Epithelial cell of esophagus (primary cell): ENCODE measurements around the gene CREB5.

Experiments used
- DNase-seq: peaks from one replicate; pipeline ENCODE4 v3.0.0; 2010; ENCODE audit warnings: low read depth
- H3K4me3 ChIP-seq: 2 replicates; pipeline ENCODE4 v1.5.1; 2011; ENCODE audit warnings: mild to moderate bottlenecking, low read length, control low read depth
- TF ChIP-seq, protein P1 (sequence below): IDR thresholded peaks from 2 replicates; pipeline ENCODE4 v1.5.1; 2011; ENCODE audit warnings: low read depth, mild to moderate bottlenecking, low read length, control low read depth, inconsistent platforms; ENCODE audit not compliant: insufficient read depth; ENCODE audit errors: missing control alignments

Gene CREB5

DNA sequence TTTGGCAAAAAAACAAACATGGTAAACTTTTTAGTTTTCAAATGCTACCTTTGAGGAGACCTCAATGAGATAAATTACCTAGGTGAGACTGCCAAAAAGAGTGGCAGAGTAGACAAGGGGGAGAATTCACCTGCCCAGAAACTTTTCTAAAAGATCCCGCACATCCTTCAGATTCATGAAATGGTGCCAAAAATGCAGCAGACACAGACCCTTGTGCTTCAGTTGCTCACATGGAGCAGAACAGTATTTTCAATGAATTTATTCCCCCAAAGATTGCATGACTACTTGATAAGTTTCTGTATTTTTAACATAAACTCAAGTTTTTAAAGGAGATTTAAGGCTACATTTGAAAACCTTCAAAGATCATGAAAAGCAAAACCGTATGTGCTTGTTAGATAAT, 275.9 kb downstream of the CREB5 start:
- TF ChIP-seq, protein P1, sequence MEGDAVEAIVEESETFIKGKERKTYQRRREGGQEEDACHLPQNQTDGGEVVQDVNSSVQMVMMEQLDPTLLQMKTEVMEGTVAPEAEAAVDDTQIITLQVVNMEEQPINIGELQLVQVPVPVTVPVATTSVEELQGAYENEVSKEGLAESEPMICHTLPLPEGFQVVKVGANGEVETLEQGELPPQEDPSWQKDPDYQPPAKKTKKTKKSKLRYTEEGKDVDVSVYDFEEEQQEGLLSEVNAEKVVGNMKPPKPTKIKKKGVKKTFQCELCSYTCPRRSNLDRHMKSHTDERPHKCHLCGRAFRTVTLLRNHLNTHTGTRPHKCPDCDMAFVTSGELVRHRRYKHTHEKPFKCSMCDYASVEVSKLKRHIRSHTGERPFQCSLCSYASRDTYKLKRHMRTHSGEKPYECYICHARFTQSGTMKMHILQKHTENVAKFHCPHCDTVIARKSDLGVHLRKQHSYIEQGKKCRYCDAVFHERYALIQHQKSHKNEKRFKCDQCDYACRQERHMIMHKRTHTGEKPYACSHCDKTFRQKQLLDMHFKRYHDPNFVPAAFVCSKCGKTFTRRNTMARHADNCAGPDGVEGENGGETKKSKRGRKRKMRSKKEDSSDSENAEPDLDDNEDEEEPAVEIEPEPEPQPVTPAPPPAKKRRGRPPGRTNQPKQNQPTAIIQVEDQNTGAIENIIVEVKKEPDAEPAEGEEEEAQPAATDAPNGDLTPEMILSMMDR, result no peak
- no peak overlapping the region for H3K4me3 ChIP-seq
- no peak for DNase-seq

DNA sequence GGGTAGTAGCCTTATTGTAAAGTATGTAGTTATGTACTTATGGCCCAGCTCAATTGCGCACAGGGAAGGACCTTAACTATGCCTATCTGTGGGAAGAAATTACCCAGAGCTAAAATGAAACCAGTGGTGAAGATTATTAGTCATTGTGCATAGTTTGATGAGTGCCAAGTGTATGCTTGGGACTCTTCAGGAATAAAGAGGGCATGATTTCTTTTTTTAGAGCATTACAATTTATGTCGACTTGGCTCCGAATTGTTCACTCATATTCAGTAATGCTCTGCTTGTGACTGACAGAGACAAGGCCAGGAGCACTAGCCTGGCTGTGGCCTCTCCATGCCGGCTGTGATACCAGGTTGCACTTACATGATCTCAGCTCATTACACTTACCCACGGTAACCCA, 276.3 kb downstream of the CREB5 start:
- TF ChIP-seq, protein P1, result no peak
- peak; percentile 32 for DNase-seq
- no peak overlapping the region for H3K4me3 ChIP-seq

DNA sequence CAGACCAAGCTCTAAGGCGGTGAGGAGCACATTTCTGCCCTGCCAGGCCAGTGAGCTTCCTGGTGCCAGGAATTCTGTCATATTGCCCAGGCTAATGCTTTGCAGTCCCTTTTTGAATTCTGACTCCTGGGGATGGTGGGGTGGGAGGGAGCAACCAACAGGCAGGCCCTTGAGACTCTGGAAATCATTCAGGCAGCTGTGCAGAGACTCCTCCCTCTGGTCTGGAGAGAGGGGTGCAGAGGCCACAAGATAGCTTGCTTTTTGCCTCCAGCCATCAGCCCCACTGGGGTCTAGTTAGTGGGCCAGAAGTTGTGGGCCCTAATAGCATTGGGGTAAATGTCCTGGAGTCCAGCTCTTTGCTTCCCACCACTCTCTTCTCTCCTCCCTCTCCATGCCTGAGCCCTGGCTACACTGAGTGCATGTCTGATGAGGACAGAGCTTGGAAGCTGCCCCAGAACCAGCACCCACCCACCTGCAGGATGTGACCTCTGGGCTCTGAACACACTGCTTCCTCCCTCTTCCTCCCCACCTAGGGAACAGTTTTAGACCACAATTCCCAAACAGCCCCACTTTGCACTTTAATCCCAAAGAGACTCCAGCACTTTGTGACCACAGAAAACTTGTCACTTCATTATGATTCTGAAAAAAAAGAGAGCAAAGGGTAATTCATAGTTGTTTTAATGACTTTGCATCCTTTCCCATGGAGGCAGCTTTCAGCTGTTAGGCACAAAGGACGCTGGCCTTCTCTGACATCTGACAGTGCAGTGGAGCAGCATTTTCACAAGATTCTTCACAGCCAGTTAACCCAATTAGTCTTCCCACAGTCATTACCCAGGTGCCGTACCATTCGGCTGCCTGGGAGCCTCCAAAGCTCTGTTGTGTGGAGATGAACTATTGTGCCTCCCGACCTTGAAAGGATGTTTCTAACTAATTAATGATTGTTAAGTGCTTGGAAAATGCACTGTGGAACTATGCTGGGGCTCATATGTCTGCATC, 283.3 kb downstream of the CREB5 start:
- no peak overlapping the region for H3K4me3 ChIP-seq
- TF ChIP-seq, protein P1, result no peak
- DNase-seq, result no peak

DNA sequence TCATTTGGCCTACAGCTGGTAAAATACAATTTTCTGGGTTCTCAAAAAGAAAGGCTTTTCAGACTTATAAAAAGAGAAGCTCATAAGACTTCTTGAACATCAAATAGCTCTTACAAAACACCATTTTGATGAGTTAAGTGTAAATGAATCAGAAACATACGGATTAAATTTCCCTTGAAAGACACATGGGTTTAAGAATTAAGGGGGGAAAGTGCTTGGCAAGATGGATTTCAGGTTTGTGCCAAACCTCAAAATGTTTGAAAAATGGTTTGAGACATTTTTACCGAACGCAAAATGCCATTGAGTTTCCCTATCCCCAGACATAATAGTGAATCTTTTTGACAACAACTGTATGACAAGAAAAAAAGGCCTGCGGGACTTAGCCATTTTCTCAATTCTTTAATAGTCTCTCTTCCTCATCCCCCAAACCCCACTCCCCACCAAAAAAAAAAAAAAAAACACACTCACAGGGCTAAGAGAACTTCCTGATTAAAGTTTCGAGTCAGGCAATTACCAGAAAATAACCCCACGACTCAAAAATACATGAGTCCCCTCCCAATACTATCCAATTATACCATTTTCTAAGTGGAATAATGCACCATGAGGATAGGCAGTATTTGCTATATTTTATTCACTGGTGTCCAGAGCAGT, 285.7 kb downstream of the CREB5 start:
- no peak overlapping the region for H3K4me3 ChIP-seq
- TF ChIP-seq, protein P1, result no peak
- no peak for DNase-seq

DNA sequence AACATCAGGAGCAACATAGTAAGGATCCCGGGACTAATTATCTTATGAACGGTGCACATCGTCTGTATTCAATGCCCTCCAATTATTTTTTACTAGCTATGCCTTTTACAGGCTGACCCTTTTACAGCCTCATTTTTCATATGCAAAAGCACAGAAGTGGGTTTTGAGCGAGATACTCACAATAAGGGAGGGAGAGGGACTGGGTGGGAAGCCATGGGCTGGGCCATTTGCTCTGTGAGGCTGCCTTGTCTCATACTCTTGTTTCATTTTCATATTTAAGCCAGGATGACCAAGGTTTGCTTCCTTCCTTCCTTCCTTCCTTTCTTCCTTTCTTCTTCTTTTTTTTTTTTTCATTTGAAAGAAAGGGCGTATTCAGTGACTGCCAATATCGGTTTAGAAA, 286.5 kb downstream of the CREB5 start:
- TF ChIP-seq, protein P1, result no peak
- DNase-seq, result no peak
- H3K4me3 ChIP-seq, result no peak overlapping the region

DNA sequence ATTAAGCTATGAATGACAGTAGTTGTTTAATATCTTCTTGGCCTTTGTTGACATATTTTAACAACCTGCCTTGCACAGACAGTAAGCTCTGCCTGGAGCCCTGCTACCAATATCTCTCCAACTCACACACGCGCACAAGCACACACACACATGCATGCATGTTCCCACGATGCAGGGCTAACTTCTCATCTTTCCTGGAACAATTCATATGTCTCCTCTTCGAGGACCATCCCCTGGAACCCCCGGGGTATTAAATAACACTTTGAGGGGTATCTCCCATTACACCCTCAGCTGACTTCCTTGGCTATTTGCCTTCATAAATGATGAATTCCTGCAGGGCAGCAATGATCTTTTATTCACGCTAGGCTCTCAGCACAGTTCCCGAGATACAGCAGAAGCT, 287.8 kb downstream of the CREB5 start:
- TF ChIP-seq, protein P1, result no peak
- no peak for DNase-seq
- no peak overlapping the region for H3K4me3 ChIP-seq
